ENCODE data around the gene OSMR. TPM values are rescaled to one million over a fixed set of nuclear protein-coding genes. Genes with fewer than 3 reads are reported as not detected.

OSMR gene
- total RNA-seq, 1 experiment from 2014 or later, result 46.0 TPM

DNA sequence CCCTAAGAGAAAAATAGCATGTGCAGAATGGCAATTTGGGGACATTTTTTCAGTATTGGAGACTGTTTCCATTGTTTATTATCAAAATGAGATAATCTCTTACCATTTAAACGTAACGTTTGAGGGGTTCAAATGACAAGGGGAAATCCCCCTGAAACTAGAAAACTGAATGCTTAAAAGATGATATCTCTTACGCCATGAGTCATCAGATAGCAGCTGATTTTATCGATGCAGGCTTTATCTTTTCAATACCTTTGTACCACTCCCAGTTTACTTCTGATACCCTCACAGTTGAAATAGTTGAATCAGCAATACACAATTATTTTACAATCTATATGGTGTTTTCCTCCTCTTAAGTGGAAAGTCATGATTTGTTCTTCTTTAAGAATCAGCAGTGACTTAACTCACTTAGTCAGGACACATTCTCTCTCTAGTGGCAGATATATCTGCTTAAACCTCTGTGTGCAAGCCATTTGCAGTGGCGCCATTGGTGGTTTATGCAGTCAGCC is 29.2 kb downstream of the OSMR start:
- no peak overlapping the region for H3K4me2 ChIP-seq (ENCODE audit: low read length)
- H3K36me3 ChIP-seq (ENCODE audit: control insufficient read depth in 1 of 2, insufficient read depth in 2 of 2, low read length in 2 of 2), result peaks cover 8 to 34% of the 10 kb centered on the region in 2 experiments; a peak in 2 of 4 replicates

More for the DNA sequence above, 29.2 kb downstream of the OSMR start:
- peaks cover 21 to 29% of the 10 kb centered on the region in 2 experiments for H3K4me1 ChIP-seq (ENCODE audit: control insufficient read depth in 1 of 2, insufficient read depth in 2 of 2, low read length in 2 of 2)
- ChIA-PET RAD21 (ENCODE audit: low non-redundant PET in 1 of 2, low total read pairs in 2 of 2, uncharacterized antibody in 2 of 2, unreplicated experiment in 2 of 2) (no interaction called here), CTCF (no interaction called here), POLR2A (no interaction called here)
- peaks cover 29% of the 10 kb centered on the region for H3K79me2 ChIP-seq (ENCODE audit: insufficient read depth, low read length)
- no peaks in the 10 kb centered on the region for H4K20me1 ChIP-seq (ENCODE audit: insufficient read depth)
- intact Hi-C loops (cut with micrococcal nuclease), result no loop called here
- no peak overlapping the region for H3K4me3 ChIP-seq (replicated peaks in 1 of 2; ENCODE audit: low read depth in 1 of 2, low read length in 2 of 2)
- H3K9me3 ChIP-seq (ENCODE audit: control insufficient read depth in 1 of 2, insufficient read depth in 1 of 2, low read depth in 1 of 2, low read length in 2 of 2), result no peaks in the 10 kb centered on the region
- BruUV-seq (replicated peaks), result no TSS peak
- H3K9me2 ChIP-seq (ENCODE audit: insufficient read depth), result no peaks in the 10 kb centered on the region
- no peak overlapping the region for H2AFZ ChIP-seq (ENCODE audit: low read depth, low read length, poor library complexity, severe bottlenecking)
- no peak overlapping the region for H3K27ac ChIP-seq (ENCODE audit: low read depth, low read length)
- ATAC-seq, result no peak
- TF ChIP-seq EZH2 (IDR thresholded peaks at IDR 0.05), result no peak
- TF ChIP-seq RAD21 (IDR thresholded peaks at IDR 0.05; ENCODE audit: low read depth), result no peak
- no peak for TF ChIP-seq JUND (IDR thresholded peaks at IDR 0.05)
- no peak for TF ChIP-seq EGR1 (IDR thresholded peaks at IDR 0.05; ENCODE audit: low read depth)
- no peak for TF ChIP-seq SRF (IDR thresholded peaks at IDR 0.05; ENCODE audit: low read depth)
- no peak for TF ChIP-seq EZH2phosphoT487 (IDR thresholded peaks at IDR 0.05; ENCODE audit: borderline replicate concordance)
- TF ChIP-seq ELF1 (IDR thresholded peaks at IDR 0.05; ENCODE audit: borderline replicate concordance, low read depth), result no peak
- no peak for TF ChIP-seq ZFX (IDR thresholded peaks at IDR 0.05)
- TF ChIP-seq, protein P1, sequence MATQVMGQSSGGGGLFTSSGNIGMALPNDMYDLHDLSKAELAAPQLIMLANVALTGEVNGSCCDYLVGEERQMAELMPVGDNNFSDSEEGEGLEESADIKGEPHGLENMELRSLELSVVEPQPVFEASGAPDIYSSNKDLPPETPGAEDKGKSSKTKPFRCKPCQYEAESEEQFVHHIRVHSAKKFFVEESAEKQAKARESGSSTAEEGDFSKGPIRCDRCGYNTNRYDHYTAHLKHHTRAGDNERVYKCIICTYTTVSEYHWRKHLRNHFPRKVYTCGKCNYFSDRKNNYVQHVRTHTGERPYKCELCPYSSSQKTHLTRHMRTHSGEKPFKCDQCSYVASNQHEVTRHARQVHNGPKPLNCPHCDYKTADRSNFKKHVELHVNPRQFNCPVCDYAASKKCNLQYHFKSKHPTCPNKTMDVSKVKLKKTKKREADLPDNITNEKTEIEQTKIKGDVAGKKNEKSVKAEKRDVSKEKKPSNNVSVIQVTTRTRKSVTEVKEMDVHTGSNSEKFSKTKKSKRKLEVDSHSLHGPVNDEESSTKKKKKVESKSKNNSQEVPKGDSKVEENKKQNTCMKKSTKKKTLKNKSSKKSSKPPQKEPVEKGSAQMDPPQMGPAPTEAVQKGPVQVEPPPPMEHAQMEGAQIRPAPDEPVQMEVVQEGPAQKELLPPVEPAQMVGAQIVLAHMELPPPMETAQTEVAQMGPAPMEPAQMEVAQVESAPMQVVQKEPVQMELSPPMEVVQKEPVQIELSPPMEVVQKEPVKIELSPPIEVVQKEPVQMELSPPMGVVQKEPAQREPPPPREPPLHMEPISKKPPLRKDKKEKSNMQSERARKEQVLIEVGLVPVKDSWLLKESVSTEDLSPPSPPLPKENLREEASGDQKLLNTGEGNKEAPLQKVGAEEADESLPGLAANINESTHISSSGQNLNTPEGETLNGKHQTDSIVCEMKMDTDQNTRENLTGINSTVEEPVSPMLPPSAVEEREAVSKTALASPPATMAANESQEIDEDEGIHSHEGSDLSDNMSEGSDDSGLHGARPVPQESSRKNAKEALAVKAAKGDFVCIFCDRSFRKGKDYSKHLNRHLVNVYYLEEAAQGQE (IDR thresholded peaks at IDR 0.05; ENCODE audit: low read depth), result no peak
- TF ChIP-seq, protein P2, sequence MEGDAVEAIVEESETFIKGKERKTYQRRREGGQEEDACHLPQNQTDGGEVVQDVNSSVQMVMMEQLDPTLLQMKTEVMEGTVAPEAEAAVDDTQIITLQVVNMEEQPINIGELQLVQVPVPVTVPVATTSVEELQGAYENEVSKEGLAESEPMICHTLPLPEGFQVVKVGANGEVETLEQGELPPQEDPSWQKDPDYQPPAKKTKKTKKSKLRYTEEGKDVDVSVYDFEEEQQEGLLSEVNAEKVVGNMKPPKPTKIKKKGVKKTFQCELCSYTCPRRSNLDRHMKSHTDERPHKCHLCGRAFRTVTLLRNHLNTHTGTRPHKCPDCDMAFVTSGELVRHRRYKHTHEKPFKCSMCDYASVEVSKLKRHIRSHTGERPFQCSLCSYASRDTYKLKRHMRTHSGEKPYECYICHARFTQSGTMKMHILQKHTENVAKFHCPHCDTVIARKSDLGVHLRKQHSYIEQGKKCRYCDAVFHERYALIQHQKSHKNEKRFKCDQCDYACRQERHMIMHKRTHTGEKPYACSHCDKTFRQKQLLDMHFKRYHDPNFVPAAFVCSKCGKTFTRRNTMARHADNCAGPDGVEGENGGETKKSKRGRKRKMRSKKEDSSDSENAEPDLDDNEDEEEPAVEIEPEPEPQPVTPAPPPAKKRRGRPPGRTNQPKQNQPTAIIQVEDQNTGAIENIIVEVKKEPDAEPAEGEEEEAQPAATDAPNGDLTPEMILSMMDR (IDR thresholded peaks at IDR 0.05 in 2 of 3, conservative IDR thresholded peaks at IDR 0.05 in 1 of 3; ENCODE audit: borderline replicate concordance in 1 of 3, insufficient read depth in 1 of 3, low read depth in 2 of 3, low read length in 2 of 3), result no peak
- TF ChIP-seq CEBPB (IDR thresholded peaks at IDR 0.05; ENCODE audit: low read depth), result no peak
- H3K27me3 ChIP-seq (ENCODE audit: insufficient read depth, low read length), result no peaks in the 10 kb centered on the region
- H3K9ac ChIP-seq (ENCODE audit: low read length), result no peak overlapping the region
- no peak for DNase-seq (ENCODE audit: low read depth, low spot score)

Measured in HCT116 (cell line).